Spleen (tissue), 7 donors: ENCODE measurements around the gene DAB1.

Experiments used
- CTCF ChIP-seq, 11 experiments: fragments of 200-600 bp in 7 of 11; fragments of 450-650 bp in 4 of 11; sonication (generic) in 4 of 11; IDR thresholded peaks in 8 of 11; conservative IDR thresholded peaks in 3 of 11; 1 replicate in 7 of 11; 2 replicates in 4 of 11; pipeline versions ENCODE4 v1.4.0 to v1.8.0; 2016 to 2021; ENCODE audit warnings: antibody characterized with exemption in 11 of 11, inconsistent platforms in 4 of 11, mild to moderate bottlenecking in 1 of 11
- POLR2A ChIP-seq, 3 donors: fragments of 450-650 bp; IDR thresholded peaks; one replicate each; pipeline ENCODE4 v1.5.1; 2017; ENCODE audit warnings: antibody characterized with exemption in 3 of 3, mild to moderate bottlenecking in 1 of 3
- POLR2AphosphoS5 ChIP-seq, 3 donors: sonication (generic); formaldehyde crosslinking; IDR thresholded peaks; one replicate each; pipeline ENCODE4 v1.5.1; 2017; ENCODE audit warnings: antibody characterized with exemption in 3 of 3
- donor health status: DM: no; HTN: no; CAD: no; lungs with moderate emphysema.
- donor health status: DM: no; HTN: no; CAD: no.
- donor health status: DM: no; HTN: no; CAD: no.

GRCh38 chr1:57348921-57349320 is 74.9 kb downstream of the DAB1 start:
- TF ChIP-seq CTCF (IDR thresholded peaks at IDR 0.05 in 8 of 11, conservative IDR thresholded peaks at IDR 0.05 in 3 of 11) (no peak), POLR2AphosphoS5 (IDR thresholded peaks at IDR 0.05) (no peak), POLR2A (IDR thresholded peaks at IDR 0.05) (no peak)
